IPS-NIHi7 (cell line): ENCODE results near the gene TBCD.

Source experiments
- DNase-seq: peaks from one replicate; pipeline ENCODE4 v3.0.0; 2012; ENCODE audit warnings: mixed read lengths; ENCODE audit errors: extremely low spot score

TBCD gene

GRCh38 chr17:82902972-82903874 lies 151.4 kb downstream of the TBCD start:
- no peak for DNase-seq

DNA sequence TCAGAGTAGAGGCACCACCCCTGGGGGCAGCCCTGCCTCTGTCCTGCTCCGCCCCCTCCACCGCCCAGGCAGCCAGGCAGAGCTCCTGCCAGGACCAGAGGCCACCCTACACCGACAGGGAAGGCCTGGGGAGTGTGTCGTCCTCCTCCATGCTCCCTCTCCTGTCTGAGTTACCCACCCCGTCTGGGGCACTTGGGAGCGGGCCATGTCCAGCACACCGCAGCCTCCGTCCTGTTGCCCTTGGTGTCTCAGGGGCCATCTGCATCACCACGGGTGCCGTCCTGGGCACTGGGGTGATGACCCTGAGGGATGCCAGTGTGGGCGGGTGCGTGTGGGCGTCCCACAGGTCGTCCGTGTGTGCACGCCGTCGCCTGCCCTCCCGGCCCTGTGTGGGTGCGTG lies 153.3 kb downstream of the TBCD start:
- no peak for DNase-seq

DNA sequence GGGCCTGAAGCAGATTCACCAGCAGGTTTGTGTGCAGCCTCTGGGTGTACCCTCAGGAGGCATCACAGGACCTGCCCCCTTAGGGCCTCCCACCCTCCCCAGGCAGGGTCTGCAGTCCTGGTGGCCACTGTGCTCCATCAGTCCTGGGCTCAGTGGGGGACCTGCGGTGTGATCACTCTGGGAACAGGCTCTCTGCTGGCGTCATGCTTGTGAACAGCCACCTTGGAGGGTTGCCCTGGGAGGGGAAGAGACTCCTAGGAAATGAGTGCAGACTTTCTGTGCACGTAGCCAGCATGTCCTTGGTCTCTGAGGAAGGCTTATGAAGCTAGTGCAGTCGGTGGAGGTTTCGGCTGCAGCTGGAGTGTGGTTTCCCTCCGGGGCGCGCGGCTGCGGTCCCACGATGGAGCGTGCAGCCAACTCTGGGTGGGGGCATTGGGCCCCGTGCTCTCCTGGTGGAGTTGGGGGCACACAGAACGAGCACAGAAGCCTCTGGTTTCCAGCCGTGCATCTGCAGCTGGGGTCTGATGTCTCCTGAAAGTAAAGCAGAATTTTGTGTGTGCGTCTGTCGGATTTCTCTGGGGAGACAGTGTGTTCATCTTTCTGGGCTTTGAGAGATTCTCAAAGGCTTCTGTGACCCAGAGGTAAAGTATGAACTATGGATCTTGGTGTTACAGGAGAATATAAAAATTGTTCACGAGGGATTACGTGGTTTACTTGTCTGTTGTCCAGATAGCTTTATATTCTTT lies 156.1 kb downstream of the TBCD start:
- no peak for DNase-seq

GRCh38 chr17:82908543-82909160 lies 156.8 kb downstream of the TBCD start:
- no peak for DNase-seq

- no peak for DNase-seq
Measured at GRCh38 chr17:82909322-82909904, 157.5 kb downstream of the TBCD start.

DNA sequence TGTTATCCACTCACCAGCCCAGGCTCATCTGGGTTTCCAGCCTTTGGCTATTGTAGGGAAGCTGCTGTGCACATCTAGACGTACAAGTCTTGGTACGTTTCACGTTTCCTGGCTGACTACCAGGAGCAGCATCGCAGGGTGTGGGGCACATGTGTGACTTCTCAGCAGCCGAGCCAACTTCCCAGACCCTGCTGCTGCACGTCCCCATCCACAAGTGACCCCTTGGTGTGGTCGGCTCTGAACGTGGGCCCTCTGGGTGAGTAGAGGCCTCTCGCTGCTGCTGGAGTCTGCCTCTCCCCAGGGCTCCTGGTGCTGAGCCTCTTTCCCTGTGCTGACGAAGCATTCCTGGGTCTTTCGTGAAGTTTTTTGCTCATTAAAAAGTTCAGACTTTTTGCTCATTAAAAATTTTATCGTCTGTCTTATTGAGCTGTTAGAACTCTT lies 158.2 kb downstream of the TBCD start:
- DNase-seq, result no peak

DNA sequence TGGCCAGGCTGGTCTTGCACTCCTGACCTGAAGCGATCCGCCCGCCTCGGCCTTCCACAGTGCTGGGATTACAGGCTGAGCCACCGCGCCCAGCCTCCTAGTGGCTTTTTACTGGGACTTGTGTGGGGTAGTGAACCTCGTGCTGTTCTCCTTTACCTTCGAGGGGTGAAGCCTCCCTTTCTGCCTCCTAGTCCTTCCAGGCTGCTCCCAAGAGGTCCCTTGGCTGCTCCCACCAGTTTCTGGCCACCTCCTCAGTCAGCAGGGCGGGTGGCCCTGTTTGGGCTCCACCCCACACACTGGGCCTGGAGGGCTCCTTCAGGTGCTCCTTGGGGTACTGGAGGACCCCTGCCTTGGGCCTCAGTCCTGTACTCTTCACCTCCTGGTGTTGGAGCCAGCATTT lies 158.9 kb downstream of the TBCD start:
- no peak for DNase-seq

GRCh38 chr17:82911822-82912221 lies 160.0 kb downstream of the TBCD start:
- no peak for DNase-seq

DNA sequence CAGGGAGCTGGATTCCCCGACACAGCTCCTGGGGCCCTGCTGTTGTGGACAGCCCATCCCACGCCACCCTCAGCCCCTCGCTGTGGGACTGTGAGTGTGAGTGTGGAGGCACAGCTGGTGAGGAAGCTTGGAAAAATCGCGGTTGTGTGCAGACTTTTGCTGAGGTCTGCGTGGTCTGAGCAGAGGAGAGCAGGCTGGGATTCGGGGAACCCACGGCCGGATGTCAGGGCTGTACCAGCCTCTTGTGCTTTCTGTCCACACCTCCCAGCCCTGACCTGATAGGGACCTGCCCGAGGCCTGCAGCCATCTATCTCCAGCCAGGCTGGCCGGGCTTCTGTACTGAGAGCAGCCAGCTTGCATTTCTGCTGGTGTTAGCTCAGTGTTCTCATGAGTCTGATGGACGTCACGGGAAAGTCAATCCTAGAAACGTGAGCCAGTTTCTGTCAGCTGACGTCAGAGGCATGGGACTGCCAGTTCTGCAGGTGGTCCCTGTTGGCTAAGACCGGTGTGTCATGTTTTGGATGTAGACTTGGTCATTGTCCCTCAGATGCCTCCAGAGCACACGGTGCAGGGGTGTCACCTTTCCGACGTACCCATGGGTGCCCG lies 160.7 kb downstream of the TBCD start:
- DNase-seq, result no peak

GRCh38 chr17:82913304-82914043 lies 161.6 kb downstream of the TBCD start:
- peak; percentile 64 for DNase-seq

GRCh38 chr17:82914375-82914774 lies 162.5 kb downstream of the TBCD start:
- no peak for DNase-seq

GRCh38 chr17:82915010-82915756 lies 163.3 kb downstream of the TBCD start:
- DNase-seq, result peak; percentile 63

DNA sequence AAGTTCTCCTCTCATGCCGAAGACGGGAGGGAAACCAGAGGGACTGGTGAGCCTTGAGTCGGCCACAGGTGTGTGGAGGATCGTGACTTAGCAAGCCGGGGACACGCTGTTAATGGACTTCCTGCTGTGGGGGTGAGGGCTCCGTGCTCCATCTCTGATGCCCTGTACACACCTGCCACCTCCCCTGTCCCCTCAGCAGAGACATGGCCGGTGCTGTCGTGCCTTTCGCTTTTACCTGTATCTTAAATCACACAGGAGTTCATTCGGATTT lies 163.8 kb downstream of the TBCD start:
- no peak for DNase-seq

GRCh38 chr17:82917699-82918345 lies 166.0 kb downstream of the TBCD start:
- peak; percentile 86 for DNase-seq

- DNase-seq, result no peak
Measured at GRCh38 chr17:82918508-82918907, 166.6 kb downstream of the TBCD start.

DNA sequence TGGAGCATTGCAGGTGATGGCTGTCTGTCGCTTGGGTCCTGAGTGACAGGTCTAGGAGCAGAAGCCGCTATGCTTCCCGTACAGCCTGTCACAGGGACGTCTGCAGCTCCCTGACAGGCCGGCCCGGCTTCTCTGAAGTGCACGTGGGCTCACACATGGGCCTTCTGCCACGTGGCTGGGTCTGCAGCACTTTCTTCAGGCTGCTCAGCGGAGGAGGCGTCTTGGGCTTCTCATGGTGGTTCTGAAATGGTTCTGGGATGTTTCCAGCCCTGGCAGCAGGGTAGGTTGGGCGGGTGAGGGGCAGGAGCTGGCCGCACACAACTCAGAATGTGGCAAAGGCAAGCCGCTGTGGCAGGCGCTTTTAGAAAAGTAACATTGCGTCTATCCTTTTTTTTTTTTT lies 168.3 kb downstream of the TBCD start:
- DNase-seq, result no peak

GRCh38 chr17:82920715-82921114 lies 168.8 kb downstream of the TBCD start:
- no peak for DNase-seq

- DNase-seq, result no peak
Measured at GRCh38 chr17:82921426-82921825, 169.6 kb downstream of the TBCD start.

DNA sequence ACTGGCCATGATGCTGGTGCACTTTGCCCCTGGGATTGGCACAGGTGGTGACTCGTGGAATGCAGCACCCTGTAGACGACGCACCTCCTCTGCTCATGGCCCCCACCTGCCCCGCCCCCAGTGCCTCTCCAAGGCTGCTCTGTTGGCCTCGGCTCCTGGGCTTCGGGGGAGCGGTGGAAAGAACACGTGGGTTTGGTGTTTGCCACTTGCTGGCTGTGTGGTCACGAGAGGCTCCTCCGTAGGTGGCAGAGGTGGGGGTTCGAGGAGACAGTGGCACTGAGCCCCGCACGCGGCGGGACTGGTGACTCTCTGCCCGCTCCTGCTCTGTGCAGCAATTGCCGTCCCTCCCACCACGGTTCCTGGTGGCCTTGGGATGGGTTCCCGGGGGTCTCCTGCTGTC lies 170.8 kb downstream of the TBCD start:
- DNase-seq, result no peak
